A673 (cell line): ENCODE data around the gene ZNF772.

Experiments used
- CTCF ChIP-seq: fragments of 300-800, 200-600 bp; sonication (generic); conservative IDR thresholded peaks from 2 replicates; pipeline ENCODE4 v1.5.1; 2017; ENCODE audit warnings: low read depth, mild to moderate bottlenecking, antibody characterized with exemption, low read length, moderate library complexity, mixed read lengths
- EZH2 ChIP-seq: fragments of 200-600 bp; sonication (generic); IDR thresholded peaks from 2 replicates; pipeline ENCODE4 v1.6.1; 2017; ENCODE audit warnings: borderline replicate concordance, low read depth, mild to moderate bottlenecking, mixed read lengths, antibody characterized with exemption, low read length; ENCODE audit not compliant: poor library complexity, severe bottlenecking

- peak; percentile 61 for TF ChIP-seq CTCF
- TF ChIP-seq EZH2 = no peak
Observed at GRCh38 chr19:57465680-57466381, 11.5 kb downstream of the ZNF772 start.
